ENCODE measurements around the gene PPP2R2C. TPM values are rescaled to one million over a fixed set of nuclear protein-coding genes. Genes with fewer than 3 reads are reported as not detected.

Gene PPP2R2C
- total RNA-seq, 1 experiment from 2014 or later, result 8.1 TPM

DNA sequence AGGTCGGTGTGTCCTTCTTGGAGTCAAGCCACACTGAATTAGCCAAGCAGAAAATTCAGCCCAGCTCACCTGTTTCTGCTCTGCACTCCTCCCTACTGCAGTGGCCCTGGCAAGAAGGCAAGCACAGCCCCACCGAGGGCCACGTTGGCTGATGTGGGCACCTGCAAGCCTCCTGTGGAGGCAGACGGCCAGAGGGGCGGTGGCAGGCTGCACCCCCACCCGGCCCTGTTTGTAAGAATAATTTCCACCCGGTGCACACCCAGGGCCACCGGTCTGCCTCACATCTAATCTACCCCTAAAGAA, 18.8 kb downstream of the PPP2R2C start:
- H4K91ac ChIP-seq (ENCODE audit: insufficient read length, low read depth, low read length), result no peak overlapping the region
- H3K36me3 Mint-ChIP-seq (ENCODE audit: insufficient read depth in 1 of 3, low read depth in 3 of 3), result no peaks in the 10 kb centered on the region
- no peak overlapping the region for H3K27ac ChIP-seq (ENCODE audit: insufficient read length, low read depth, low read length)
- no peak overlapping the region for H3K56ac ChIP-seq (ENCODE audit: insufficient read length, low read depth, low read length)
- no peak overlapping the region for H2BK5ac ChIP-seq (ENCODE audit: insufficient read length, low read length)
- H4K20me1 ChIP-seq (ENCODE audit: control insufficient read depth, insufficient read depth, insufficient read length), result no peaks in the 10 kb centered on the region
- H3K9me3 ChIP-seq (ENCODE audit: control insufficient read depth, low read depth, low read length), result no peaks in the 10 kb centered on the region
- no peak overlapping the region for H2AK5ac ChIP-seq (ENCODE audit: insufficient read length, low read length)
- no peak overlapping the region for H3K4ac ChIP-seq (ENCODE audit: low read depth, low read length)
- no peak overlapping the region for H3K18ac ChIP-seq (ENCODE audit: insufficient read length, low read depth, low read length)
- H3K4me1 ChIP-seq (ENCODE audit: insufficient read depth, low read length), result no peaks in the 10 kb centered on the region
- no peak overlapping the region for H3K9ac ChIP-seq (ENCODE audit: extremely low read depth, insufficient read length, low read length)
- TF ChIP-seq, protein P1, sequence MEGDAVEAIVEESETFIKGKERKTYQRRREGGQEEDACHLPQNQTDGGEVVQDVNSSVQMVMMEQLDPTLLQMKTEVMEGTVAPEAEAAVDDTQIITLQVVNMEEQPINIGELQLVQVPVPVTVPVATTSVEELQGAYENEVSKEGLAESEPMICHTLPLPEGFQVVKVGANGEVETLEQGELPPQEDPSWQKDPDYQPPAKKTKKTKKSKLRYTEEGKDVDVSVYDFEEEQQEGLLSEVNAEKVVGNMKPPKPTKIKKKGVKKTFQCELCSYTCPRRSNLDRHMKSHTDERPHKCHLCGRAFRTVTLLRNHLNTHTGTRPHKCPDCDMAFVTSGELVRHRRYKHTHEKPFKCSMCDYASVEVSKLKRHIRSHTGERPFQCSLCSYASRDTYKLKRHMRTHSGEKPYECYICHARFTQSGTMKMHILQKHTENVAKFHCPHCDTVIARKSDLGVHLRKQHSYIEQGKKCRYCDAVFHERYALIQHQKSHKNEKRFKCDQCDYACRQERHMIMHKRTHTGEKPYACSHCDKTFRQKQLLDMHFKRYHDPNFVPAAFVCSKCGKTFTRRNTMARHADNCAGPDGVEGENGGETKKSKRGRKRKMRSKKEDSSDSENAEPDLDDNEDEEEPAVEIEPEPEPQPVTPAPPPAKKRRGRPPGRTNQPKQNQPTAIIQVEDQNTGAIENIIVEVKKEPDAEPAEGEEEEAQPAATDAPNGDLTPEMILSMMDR (conservative IDR thresholded peaks at IDR 0.05), result no peak
- no peak overlapping the region; the same call in 1 of the 2 replicates for H3K14ac ChIP-seq (ENCODE audit: insufficient read depth, low read length)
- H3K9me3 Mint-ChIP-seq, result no peaks in the 10 kb centered on the region; a peak in 1 of 5 replicates
- H3K27me3 ChIP-seq (ENCODE audit: insufficient read depth, low read length), result no peaks in the 10 kb centered on the region
- no peak overlapping the region for H2BK15ac ChIP-seq (ENCODE audit: low read depth, low read length)
- no peak overlapping the region for H3K27ac Mint-ChIP-seq
- no peak for DNase-seq
- H3K4me3 Mint-ChIP-seq, result no peak overlapping the region
- no peaks in the 10 kb centered on the region; a peak in 1 of 4 replicates for H3K4me1 Mint-ChIP-seq
- no peaks in the 10 kb centered on the region for H3K23me2 ChIP-seq (ENCODE audit: insufficient read length, low read depth, low read length, poor library complexity, severe bottlenecking)
- no peak overlapping the region for H4K8ac ChIP-seq (replicated peaks; ENCODE audit: insufficient read length, low read depth, low read length)
- H4K5ac ChIP-seq (ENCODE audit: insufficient read length, low read depth, low read length), result no peak overlapping the region
- no peak overlapping the region for H3K23ac ChIP-seq (ENCODE audit: insufficient read length, low read depth, low read length)
- no CpG with 5 or more reads among the region's 8 CpGs for WGBS (ENCODE audit: extremely low coverage, insufficient read length, low lambda C conversion rate)
- H3K79me2 ChIP-seq (ENCODE audit: insufficient read depth, low read length), result no peaks in the 10 kb centered on the region
- H3K79me1 ChIP-seq (ENCODE audit: insufficient read depth, low read depth, low read length, poor library complexity, severe bottlenecking), result no peaks in the 10 kb centered on the region
- H3K4me2 ChIP-seq (ENCODE audit: insufficient read depth, insufficient read length, low read length), result no peak overlapping the region
- no peak overlapping the region for H2BK120ac ChIP-seq (ENCODE audit: low read depth, low read length, poor library complexity, severe bottlenecking)
- H2BK12ac ChIP-seq (ENCODE audit: insufficient read length, low read depth, low read length), result no peak overlapping the region
- H2AFZ ChIP-seq (ENCODE audit: low read length), result no peak overlapping the region
- no peak overlapping the region for H3T11ph ChIP-seq (ENCODE audit: low read length)
- no peak overlapping the region for H2BK20ac ChIP-seq (ENCODE audit: low read depth, low read length, poor library complexity, severe bottlenecking)
- H3K27me3 Mint-ChIP-seq (ENCODE audit: low read depth), result no peaks in the 10 kb centered on the region; the same call in 1 of the 2 replicates

Data from H9 (cell line).